Ovary (tissue), 3 donors: Measurements from ENCODE around the gene PPP2R5C.

Source experiments
- CTCF ChIP-seq, 3 donors: fragments of 450-650 bp in 2 of 3; fragments of 200-600 bp in 1 of 3; IDR thresholded peaks; one replicate each; pipeline versions ENCODE4 v1.5.1 to v1.8.0; 2016 to 2022; ENCODE audit warnings: antibody characterized with exemption in 3 of 3, mild to moderate bottlenecking in 1 of 3
- POLR2A ChIP-seq: fragments of 450-650 bp; IDR thresholded peaks from one replicate; pipeline ENCODE4 v1.6.1; 2017; ENCODE audit warnings: antibody characterized with exemption, mild to moderate bottlenecking, moderate library complexity
- donor health status: DM: no; HTN: no; CAD: no.

- TF ChIP-seq CTCF (IDR thresholded peaks at IDR 0.05): no peak
- TF ChIP-seq POLR2A: no peak
Observed at GRCh38 chr14:101808894-101809670, 47.6 kb downstream of the PPP2R5C start.
